ENCODE results near the gene MN1.

Gene MN1

GRCh38 chr22:27791859-27792241 lies 9.7 kb downstream of the MN1 start:
- TF ChIP-seq CTCF (IDR thresholded peaks at IDR 0.05; ENCODE audit: control insufficient read depth, extremely low read depth, insufficient read depth) = no peak
- DNase-seq (ENCODE audit: low read depth) = no peak
- no peak overlapping the region for H3K4me3 ChIP-seq (ENCODE audit: low read depth, low read length)

DNA sequence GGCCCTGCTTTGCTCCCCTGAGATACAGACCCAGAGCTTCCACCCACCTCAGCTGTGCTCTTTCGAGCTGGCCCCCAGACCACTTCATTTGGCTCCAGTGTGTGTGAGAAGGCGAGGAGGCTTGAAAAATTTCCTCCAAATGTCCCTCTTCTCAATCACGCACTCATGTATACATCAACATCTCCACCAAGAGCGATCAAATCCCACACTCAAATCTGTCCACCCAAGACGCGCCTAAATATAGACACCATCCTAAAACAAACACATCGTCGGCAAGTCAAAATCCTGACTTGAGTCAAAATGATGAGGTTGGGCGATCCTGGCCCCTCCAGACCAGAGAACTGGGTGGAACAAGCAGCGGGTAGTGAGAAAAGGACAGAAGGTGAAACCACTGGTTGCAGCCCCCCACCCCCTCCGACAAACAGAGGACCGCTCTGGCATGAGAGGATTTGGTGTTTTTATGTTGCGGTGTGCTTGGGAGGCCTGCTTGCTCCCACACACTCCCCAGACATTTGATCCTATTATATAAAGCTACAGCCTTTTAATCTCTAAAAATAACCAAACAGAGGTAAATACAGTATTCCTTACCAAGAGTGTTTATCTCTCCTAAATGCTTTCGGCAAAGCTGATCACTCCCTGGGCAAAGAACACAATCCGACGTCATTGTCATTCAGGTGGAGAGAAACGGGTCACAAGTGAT lies 10.2 kb downstream of the MN1 start:
- no peak overlapping the region for H3K4me3 ChIP-seq (ENCODE audit: low read depth, low read length)
- no peak for DNase-seq (ENCODE audit: low read depth)
- no peak for TF ChIP-seq CTCF (IDR thresholded peaks at IDR 0.05; ENCODE audit: control insufficient read depth, extremely low read depth, insufficient read depth)

DNA sequence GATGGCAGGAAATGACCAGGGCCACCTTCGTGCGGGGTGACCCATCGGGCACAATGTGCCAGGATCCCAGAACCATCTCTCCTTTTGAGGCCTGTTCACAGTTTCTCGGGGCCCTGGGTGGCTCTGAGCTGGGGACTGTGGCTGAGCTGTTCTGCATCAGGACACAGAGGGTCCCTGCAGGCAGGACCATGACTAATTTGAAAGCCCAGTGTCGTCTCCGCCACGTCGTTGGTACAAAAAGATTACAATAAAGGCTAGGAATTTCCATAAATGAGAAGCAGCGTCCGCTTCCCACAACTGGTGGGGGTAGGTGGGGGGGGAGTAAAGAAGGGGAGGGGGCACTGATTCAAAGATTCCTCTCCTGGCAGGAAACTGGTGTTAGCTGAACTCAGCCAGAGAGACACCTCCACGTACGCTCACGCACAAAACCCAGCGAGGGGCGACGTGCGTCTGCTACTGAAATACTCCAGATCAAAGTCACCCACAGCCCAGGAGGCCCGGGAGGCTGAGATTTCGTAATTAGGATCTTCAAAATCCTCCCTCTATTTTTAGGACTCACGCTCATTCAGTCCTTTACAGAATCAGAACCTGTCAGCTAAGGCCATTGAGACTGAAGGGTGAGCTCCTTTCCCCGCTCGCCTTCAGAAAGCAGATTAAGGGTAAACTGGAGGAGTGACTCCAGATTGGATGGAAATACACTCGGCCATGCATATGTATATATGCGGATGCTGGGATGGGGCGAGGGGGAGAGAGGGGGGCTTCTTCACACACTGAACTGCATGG lies 11.0 kb downstream of the MN1 start:
- TF ChIP-seq CTCF (IDR thresholded peaks at IDR 0.05; ENCODE audit: control insufficient read depth, extremely low read depth, insufficient read depth) = no peak
- no peak overlapping the region for H3K4me3 ChIP-seq (ENCODE audit: low read depth, low read length)
- no peak for DNase-seq (ENCODE audit: low read depth)

DNA sequence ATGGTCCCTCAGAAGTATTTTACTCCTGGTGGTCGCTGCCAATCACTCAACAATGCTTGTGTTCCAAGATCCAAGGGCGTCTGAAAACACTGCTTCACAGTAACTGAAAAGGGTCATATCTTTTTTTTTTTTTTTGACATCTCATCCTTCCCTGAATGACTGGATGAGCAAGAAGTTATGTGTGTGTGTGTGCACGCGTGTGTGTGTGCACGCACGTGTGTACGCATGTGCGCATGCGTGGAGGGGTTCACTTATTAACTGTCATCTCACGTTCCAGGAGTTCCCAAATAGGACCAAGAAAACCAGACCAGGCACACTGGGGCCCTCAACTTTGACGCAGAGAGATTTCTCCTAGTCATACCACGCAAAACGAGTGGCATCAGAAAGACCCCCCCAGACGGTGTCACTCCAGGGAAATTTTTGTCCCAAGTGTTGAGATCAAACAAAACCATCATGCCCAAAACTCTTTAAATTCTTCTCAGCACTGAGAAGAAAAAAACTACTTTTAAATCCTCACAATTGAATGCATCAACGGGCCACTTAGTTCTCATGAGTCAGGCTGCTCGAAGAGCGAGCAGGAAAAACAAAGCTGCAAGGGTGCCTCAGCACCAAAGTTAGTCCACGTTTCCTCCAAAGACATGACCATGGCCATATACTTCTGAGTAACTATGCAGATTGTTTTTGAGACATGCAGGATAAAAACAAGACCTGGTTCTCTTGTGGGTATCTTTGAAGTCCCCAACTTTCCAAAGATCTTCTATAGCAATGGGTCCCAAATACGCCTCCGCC lies 12.9 kb downstream of the MN1 start:
- DNase-seq (ENCODE audit: low read depth) = no peak
- no peak for TF ChIP-seq CTCF (IDR thresholded peaks at IDR 0.05; ENCODE audit: control insufficient read depth, extremely low read depth, insufficient read depth)

GRCh38 chr22:27786965-27787364 lies 14.6 kb downstream of the MN1 start:
- no peak for TF ChIP-seq CTCF (IDR thresholded peaks at IDR 0.05; ENCODE audit: control insufficient read depth, extremely low read depth, insufficient read depth)
- no peak for DNase-seq (ENCODE audit: low read depth)
- H3K4me3 ChIP-seq (ENCODE audit: low read depth, low read length) = no peak overlapping the region

More for the DNA sequence above, 12.9 kb downstream of the MN1 start:
- H3K4me3 ChIP-seq (ENCODE audit: low read depth, low read length) = no peak overlapping the region

- TF ChIP-seq CTCF (IDR thresholded peaks at IDR 0.05; ENCODE audit: control insufficient read depth, extremely low read depth, insufficient read depth) = no peak
- no peak for DNase-seq (ENCODE audit: low read depth)
- H3K4me3 ChIP-seq (ENCODE audit: low read depth, low read length) = no peak overlapping the region
These were observed 15.1 kb downstream of the MN1 start for GRCh38 chr22:27786291-27786932.

All from LNCaP clone FGC (cell line).